Uterus (tissue), 2 donors: Measurements from ENCODE around the gene SMPDL3A.

Source experiments
- POLR2A ChIP-seq, 2 donors: fragments of 450-650 bp; IDR thresholded peaks; one replicate each; pipeline ENCODE4 v1.6.1; 2016; ENCODE audit warnings: antibody characterized with exemption in 2 of 2, mild to moderate bottlenecking in 1 of 2, moderate library complexity in 1 of 2
- TF ChIP-seq, protein P1 (sequence below), 4 experiments: fragments of 200-600 bp in 2 of 4; fragments of 450-650 bp in 2 of 4; sonication (generic) in 2 of 4; IDR thresholded peaks; one replicate each; pipeline ENCODE4 v1.5.1; 2016 to 2019; ENCODE audit warnings: antibody characterized with exemption in 4 of 4, mild to moderate bottlenecking in 2 of 4, moderate library complexity in 1 of 4

GRCh38 chr6:122740936-122741335 lies 48.1 kb upstream of the SMPDL3A start:
- TF ChIP-seq, protein P1, sequence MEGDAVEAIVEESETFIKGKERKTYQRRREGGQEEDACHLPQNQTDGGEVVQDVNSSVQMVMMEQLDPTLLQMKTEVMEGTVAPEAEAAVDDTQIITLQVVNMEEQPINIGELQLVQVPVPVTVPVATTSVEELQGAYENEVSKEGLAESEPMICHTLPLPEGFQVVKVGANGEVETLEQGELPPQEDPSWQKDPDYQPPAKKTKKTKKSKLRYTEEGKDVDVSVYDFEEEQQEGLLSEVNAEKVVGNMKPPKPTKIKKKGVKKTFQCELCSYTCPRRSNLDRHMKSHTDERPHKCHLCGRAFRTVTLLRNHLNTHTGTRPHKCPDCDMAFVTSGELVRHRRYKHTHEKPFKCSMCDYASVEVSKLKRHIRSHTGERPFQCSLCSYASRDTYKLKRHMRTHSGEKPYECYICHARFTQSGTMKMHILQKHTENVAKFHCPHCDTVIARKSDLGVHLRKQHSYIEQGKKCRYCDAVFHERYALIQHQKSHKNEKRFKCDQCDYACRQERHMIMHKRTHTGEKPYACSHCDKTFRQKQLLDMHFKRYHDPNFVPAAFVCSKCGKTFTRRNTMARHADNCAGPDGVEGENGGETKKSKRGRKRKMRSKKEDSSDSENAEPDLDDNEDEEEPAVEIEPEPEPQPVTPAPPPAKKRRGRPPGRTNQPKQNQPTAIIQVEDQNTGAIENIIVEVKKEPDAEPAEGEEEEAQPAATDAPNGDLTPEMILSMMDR (IDR thresholded peaks at IDR 0.05) = no peak
- no peak for TF ChIP-seq POLR2A (IDR thresholded peaks at IDR 0.05)
